GM11168 (cell line): Measurements from ENCODE around the gene P3R3URF.

Source experiments
- in situ Hi-C: fragments of 300-500 bp; cut with MboI; formaldehyde crosslinking; loops from one replicate; pipeline ENCODE4 v1.12.0; 2022; ENCODE audit warnings: low sequenced_read_pairs; ENCODE audit not compliant: unreplicated experiment

Gene P3R3URF

GRCh38 chr1:46194641-46195193 lies 18.4 kb upstream of the P3R3URF start:
- in situ Hi-C loops, result no loop called here

- in situ Hi-C loops, result no loop called here
Measured at GRCh38 chr1:46193984-46194570, 17.8 kb upstream of the P3R3URF start.

- in situ Hi-C loops, result no loop called here
Measured at GRCh38 chr1:46193285-46193684, 17.0 kb upstream of the P3R3URF start.

GRCh38 chr1:46192171-46192570 lies 15.9 kb upstream of the P3R3URF start:
- in situ Hi-C loops, result no loop called here

GRCh38 chr1:46191033-46191701 lies 14.9 kb upstream of the P3R3URF start:
- in situ Hi-C loops, result no loop called here

GRCh38 chr1:46190539-46190938 lies 14.3 kb upstream of the P3R3URF start:
- in situ Hi-C loops, result no loop called here

GRCh38 chr1:46188295-46189030 lies 12.2 kb upstream of the P3R3URF start:
- in situ Hi-C loops, result no loop called here

- in situ Hi-C loops, result no loop called here
Measured at GRCh38 chr1:46187106-46187869, 11.0 kb upstream of the P3R3URF start.

- in situ Hi-C loops, result no loop called here
Measured at GRCh38 chr1:46186076-46186475, 9.8 kb upstream of the P3R3URF start.

- in situ Hi-C loops, result no loop called here
Measured at GRCh38 chr1:46184920-46185658, 8.8 kb upstream of the P3R3URF start.

- in situ Hi-C loops, result no loop called here
Measured at GRCh38 chr1:46183926-46184557, 7.8 kb upstream of the P3R3URF start.

GRCh38 chr1:46183079-46183847 lies 7.0 kb upstream of the P3R3URF start:
- in situ Hi-C loops, result no loop called here

- in situ Hi-C loops, result no loop called here
Measured at GRCh38 chr1:46181343-46182260, 5.3 kb upstream of the P3R3URF start.

- in situ Hi-C loops, result no loop called here
Measured at GRCh38 chr1:46180082-46180616, 3.9 kb upstream of the P3R3URF start.

- in situ Hi-C loops, result loop anchor here (5.0 kb wide), 1 partner anchor 142 kb away; no protein-coding TSS in a partner anchor
Measured at GRCh38 chr1:46179138-46180081, 3.1 kb upstream of the P3R3URF start.

GRCh38 chr1:46175243-46175642 lies 1.0 kb downstream of the P3R3URF start:
- in situ Hi-C loops, result loop anchor here (5.0 kb wide), 1 partner anchor 138 kb away; no protein-coding TSS in a partner anchor
